Activated CD8-positive, alpha-beta memory T cell treated with anti-CD3 and anti-CD28 coated beads, Interleukin-2, amount 10 ng/mL, durations not matched to agents 7 days and 5 days (primary cell): ENCODE data around the gene PKD1. TPM values are rescaled to one million over a fixed set of nuclear protein-coding genes. Genes with fewer than 3 reads are reported as not detected.
"Not testable (repeated sequence)": the region's sequence is repeated elsewhere in the genome, so short reads cannot be mapped to it uniquely, and the experiment has no call there.

Source experiments
- ATAC-seq: fragments of 150-1000 bp; cut with Tn5 transposase; one replicate; pipeline ENCODE4 v1.10.0; 2021; ENCODE audit warnings: moderate library complexity
- CTCF ChIA-PET: fragments of 350-600 bp; sonication (Branson Sonifier 250); formaldehyde crosslinking; loops from one replicate; lab custom pipeline; 2021; ENCODE audit warnings: antibody characterized with exemption; lab: Charles Lee
- DNase-seq: peaks from one replicate; pipeline ENCODE4 v3.0.0-alpha.2; 2020
- H3K27ac Mint-ChIP-seq: one replicate; pipeline ENCODE4 v1.8.0; 2021; ENCODE audit warnings: mild to moderate bottlenecking, mixed read lengths
- H3K27me3 Mint-ChIP-seq: one replicate; pipeline ENCODE4 v1.8.0; 2021; ENCODE audit warnings: mixed read lengths
- H3K36me3 Mint-ChIP-seq: one replicate; pipeline ENCODE4 v1.8.0; 2021; ENCODE audit warnings: mild to moderate bottlenecking, mixed read lengths
- H3K4me1 Mint-ChIP-seq: one replicate; pipeline ENCODE4 v1.8.0; 2021; ENCODE audit warnings: mixed read lengths
- H3K4me3 Mint-ChIP-seq: one replicate; pipeline ENCODE4 v1.8.0; 2021; ENCODE audit warnings: mild to moderate bottlenecking, moderate library complexity, mixed read lengths
- H3K9me3 Mint-ChIP-seq: one replicate; pipeline ENCODE4 v1.8.0; 2022; ENCODE audit warnings: low read depth, mixed read lengths
- total RNA-seq, 2 experiments: library from RNA; stranded (reverse); gene quantifications; one replicate each; pipeline ENCODE4 v1.2.3, GENCODE V29; 2021

The PKD1 gene
- total RNA-seq, 2 experiments from 2014 or later, result 60.1 to 100 TPM

DNA sequence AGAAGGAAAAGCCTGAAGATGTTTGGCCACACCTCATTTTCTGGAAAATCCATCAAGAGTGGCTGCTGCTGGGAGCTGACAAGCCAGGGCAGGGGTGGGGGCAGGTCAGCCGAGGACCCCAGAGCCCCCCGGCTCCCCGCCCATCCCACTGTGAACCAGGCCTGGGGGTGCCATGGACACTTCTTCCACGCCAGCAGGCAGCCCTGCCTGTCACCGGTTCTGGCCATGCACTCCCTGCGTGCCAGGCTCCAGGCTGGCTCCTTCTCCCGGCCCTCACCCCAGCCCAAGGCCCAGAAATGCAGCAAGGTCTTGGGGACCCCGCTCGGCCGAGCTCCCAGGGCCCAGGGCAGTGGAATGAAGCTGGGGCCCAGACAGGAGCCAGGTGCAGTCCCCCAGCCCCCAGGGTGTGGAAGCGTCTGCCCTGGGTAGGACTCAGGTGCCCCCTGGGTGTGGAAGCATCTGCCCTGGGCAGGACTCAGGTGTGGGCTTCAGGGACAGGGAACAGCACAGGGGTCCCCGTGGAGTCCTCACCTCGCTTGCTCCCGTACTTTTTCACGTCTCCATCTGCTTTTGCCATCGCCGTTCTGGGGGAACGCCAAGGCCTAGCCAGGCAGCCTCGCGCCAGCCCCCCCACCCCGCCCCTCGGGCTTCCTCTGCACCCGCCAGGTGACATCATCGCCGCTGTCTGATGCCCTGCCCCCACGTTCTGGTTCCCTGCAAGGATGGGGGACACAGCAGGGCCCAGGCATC, 12.6 kb downstream of the PKD1 start:
- H3K9me3 Mint-ChIP-seq, ATAC-seq, H3K4me1 Mint-ChIP-seq, H3K4me3 Mint-ChIP-seq, H3K36me3 Mint-ChIP-seq, H3K27me3 Mint-ChIP-seq, DNase-seq, H3K27ac Mint-ChIP-seq, CTCF ChIA-PET: not testable (repeated sequence)

DNA sequence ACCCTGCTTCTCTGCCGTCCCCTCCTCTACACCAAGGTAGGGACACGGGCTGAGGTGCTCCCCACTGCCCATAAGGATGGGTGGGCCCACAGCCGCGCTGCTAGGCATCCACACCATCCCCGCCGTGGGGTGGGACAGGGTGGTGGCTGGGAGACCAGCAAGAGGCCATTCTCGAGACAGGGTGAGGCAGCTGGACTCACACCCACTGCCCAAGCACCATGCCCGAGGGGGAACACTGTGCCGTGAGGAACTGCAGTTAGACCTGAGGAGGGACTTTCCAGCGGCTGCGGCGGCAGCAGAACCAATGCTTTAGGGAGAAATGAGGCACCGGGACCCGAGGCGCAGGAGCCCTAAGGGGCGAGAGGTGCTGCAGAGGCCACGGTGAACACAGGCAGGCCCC, 13.3 kb downstream of the PKD1 start:
- H3K9me3 Mint-ChIP-seq, result no peaks in the 10 kb centered on the region
- no peak overlapping the region for H3K4me3 Mint-ChIP-seq
- no peak for DNase-seq
- H3K27ac Mint-ChIP-seq, result no peak overlapping the region
- CTCF ChIA-PET, result no interaction called here
- H3K27me3 Mint-ChIP-seq, result no peaks in the 10 kb centered on the region
- ATAC-seq, result no peak
- H3K36me3 Mint-ChIP-seq, result no peaks in the 10 kb centered on the region
- peaks cover 2% of the 10 kb centered on the region for H3K4me1 Mint-ChIP-seq

DNA sequence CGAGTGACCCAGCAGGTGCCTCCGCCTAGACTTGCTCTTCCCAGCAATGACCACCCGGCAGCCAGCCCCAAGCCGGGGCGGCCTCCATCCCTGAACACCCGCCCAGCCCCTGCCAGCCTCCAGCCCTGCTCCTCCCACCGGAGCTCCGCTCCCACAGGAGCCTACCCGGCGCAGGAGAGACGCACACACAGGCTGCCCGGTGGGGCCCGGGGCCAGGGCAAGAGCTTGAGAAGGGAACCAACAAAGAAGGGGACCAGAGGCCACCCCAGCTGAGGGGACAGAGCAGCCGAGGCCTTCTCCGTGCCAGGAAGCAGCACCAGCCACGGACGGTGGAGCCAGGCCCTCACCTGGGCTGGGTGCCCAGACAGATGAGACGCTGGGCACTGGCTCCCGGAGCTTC, 13.8 kb downstream of the PKD1 start:
- CTCF ChIA-PET, result interaction anchor here (0.6 to 1.4 kb wide), 3 partner anchors 19 to 24 kb away, joined by 3 to 12 read pairs (median 5); no protein-coding TSS in a partner anchor
- no peak for ATAC-seq
- no peak for DNase-seq
- H3K4me3 Mint-ChIP-seq, result no peak overlapping the region
- no peaks in the 10 kb centered on the region for H3K27me3 Mint-ChIP-seq
- H3K36me3 Mint-ChIP-seq, result no peaks in the 10 kb centered on the region
- H3K9me3 Mint-ChIP-seq, result no peaks in the 10 kb centered on the region
- peaks cover 2% of the 10 kb centered on the region for H3K4me1 Mint-ChIP-seq
- H3K27ac Mint-ChIP-seq, result no peak overlapping the region

DNA sequence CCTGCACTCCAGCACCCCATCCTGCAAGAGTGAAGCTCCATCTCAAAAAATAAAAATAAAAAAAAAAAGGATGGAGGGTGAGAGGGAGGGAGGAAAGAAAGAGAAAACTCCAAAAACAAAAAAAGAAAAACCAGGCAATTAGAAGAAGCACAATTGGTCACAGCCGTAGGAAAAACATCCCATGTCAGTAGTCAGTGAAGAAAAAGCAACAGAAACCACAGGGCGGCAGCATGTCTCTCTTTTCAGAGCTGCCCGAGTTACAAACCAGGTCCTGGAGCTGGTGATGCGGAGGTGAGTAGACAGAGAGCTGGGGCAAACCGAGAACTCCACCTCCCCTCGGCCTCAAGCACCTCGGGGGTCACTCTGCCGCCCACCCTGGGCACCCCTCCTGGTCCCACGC, 14.4 kb downstream of the PKD1 start:
- not testable (repeated sequence) for H3K27ac Mint-ChIP-seq, H3K4me3 Mint-ChIP-seq, H3K27me3 Mint-ChIP-seq, H3K9me3 Mint-ChIP-seq, H3K36me3 Mint-ChIP-seq, DNase-seq, H3K4me1 Mint-ChIP-seq
- CTCF ChIA-PET, result interaction anchor here (0.6 to 1.4 kb wide), 3 partner anchors 19 to 24 kb away, joined by 3 to 12 read pairs (median 5); no protein-coding TSS in a partner anchor
- ATAC-seq, result peak; percentile 43

DNA sequence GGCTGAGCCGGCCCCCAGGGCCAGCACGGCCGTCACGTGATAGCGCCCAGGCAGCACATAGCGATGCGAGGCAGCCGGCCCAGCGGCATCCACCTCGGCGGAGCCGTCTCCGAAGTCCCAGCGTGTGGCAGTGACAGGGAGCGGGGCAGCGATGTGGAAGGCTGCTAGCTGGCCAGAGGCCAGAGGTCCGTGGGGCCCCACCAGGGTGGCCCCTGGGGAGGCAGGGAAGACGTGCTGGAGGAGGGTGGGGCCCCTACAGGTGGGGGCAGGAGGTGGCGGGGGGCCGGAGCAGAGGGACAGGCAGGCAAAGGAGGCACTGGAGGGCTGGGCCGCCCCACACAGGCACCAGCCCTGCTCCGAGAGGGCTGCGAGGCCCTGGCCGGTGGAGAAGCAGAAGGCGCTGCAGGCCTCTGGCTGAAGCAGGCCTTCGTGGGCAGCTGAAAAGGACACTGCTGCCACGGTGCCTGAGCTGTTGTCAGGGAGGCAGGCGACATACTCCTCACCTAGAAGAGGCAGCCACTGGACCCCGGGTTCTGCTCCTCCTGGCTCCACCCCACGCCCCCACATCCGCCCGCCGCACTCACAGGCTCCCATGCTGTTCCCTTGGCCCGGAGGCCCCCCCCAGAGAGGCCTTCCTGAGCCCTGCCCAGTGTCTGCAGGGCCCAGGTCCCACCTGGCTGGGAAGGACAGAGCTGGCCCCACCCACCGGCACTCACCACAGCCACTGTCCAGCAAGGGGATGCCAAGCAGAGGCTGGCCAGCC, 17.6 kb downstream of the PKD1 start:
- H3K27me3 Mint-ChIP-seq, H3K4me3 Mint-ChIP-seq, H3K9me3 Mint-ChIP-seq, H3K4me1 Mint-ChIP-seq, H3K27ac Mint-ChIP-seq, ATAC-seq, DNase-seq, H3K36me3 Mint-ChIP-seq, CTCF ChIA-PET: not testable (repeated sequence)

DNA sequence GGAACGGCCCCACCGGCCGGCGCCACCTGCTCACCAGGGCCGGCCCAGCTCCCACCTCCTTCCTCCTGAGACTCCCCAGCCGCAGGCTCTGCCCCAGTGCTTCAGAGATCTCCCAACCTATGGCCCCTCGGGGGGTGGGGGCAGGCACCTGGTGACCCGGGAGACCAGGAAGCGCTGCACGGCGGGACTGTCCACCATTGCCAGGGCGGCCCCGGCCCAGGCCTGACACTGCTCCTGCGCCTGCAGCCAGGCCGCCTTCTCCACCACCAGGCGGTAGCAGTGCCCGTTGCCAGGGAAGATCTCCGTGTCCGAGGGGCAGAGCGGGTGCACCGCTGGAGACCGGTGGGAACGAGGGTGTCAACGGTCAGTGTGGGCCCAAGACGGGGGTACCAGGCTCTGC, 18.4 kb downstream of the PKD1 start:
- CTCF ChIA-PET, H3K4me1 Mint-ChIP-seq, H3K27me3 Mint-ChIP-seq: not testable (repeated sequence)

DNA sequence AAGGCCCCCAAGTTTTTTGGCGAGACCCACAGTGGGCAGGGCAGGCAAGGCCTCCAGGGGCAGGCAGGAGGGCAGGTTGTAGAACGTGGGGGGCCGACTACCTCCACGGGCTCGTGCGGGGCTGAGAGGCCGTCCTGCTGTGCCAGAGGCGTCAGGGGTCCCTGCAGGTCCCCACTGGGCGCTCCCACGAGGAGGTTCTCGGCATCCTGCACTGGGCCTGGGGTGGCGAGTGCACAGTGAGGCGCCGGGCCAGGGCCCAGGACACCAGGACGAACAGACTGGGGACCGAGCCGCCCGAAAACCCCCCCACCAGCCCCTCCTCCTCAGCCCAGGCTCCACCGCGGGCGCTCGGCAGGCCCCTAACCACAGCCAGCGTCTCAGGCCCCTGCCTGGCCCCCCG, 19.3 kb downstream of the PKD1 start:
- H3K36me3 Mint-ChIP-seq, H3K27ac Mint-ChIP-seq, H3K4me3 Mint-ChIP-seq, ATAC-seq, H3K27me3 Mint-ChIP-seq, H3K4me1 Mint-ChIP-seq, CTCF ChIA-PET, H3K9me3 Mint-ChIP-seq, DNase-seq: not testable (repeated sequence)

More for the DNA sequence above, 18.4 kb downstream of the PKD1 start:
- ATAC-seq, DNase-seq, H3K36me3 Mint-ChIP-seq, H3K4me3 Mint-ChIP-seq, H3K27ac Mint-ChIP-seq, H3K9me3 Mint-ChIP-seq: not testable (repeated sequence)

DNA sequence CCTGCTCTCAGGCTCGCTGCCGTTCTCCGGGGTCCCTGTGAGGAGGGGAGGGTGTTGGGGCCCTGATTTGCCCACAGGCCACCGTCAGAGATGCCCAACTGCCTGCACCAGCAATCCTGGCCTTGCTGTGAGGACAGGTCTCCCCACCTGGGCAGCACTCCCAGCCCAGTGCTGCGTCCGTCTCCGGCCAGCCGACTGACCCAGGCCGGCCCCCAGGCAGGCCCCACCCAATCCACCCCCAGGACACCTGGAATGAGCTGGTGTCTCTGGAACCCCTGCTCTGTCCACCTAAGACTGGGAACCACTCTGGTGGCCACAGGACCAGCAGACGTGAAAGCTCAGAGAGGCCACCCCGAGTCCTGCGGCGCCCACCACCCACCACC, 20.1 kb downstream of the PKD1 start:
- Mint-ChIP-seq H3K4me1 (no peaks in the 10 kb centered on the region), H3K27ac (no peak overlapping the region), H3K9me3 (no peaks in the 10 kb centered on the region), H3K27me3 (no peaks in the 10 kb centered on the region), H3K36me3 (no peaks in the 10 kb centered on the region), H3K4me3 (no peak overlapping the region)
- ATAC-seq (no peak), DNase-seq (no peak)
- CTCF ChIA-PET, result no interaction called here

DNA sequence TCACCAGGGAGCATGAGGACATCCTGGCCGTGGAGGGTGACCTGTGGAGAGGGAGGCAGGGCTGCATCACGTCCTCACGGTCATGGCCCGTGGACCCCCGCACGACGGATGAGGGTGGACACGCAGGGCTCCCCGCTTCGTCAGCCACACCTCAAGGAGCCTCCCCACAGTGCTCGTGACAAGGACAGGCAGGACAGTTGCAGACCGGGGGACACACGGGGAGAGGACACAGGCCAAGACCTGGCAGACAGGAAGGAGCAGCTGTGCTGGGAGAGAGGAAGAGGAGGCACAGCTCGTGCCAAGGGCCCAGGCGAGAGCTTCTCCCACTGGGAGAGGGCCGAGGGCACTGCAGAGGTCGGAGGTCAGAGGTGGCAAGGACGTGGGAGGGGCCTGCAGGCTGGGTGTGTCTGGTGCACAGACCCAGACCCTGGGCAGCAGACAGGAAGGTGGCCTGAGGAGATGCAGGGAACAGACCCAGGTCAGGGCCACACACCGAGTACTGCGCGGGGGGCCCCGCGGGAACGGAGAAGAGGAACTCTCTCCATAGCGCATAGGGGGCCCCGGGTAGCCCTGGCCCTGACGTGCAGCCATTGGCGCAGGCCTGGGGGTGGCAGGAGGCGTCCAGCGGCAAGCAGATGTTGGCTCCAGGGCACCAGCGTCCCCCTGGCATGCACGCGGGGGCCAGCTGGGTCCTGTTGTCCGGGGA, 20.7 kb downstream of the PKD1 start:
- H3K27ac Mint-ChIP-seq, H3K27me3 Mint-ChIP-seq, CTCF ChIA-PET, H3K4me3 Mint-ChIP-seq, H3K4me1 Mint-ChIP-seq, H3K9me3 Mint-ChIP-seq, DNase-seq, ATAC-seq, H3K36me3 Mint-ChIP-seq: not testable (repeated sequence)

DNA sequence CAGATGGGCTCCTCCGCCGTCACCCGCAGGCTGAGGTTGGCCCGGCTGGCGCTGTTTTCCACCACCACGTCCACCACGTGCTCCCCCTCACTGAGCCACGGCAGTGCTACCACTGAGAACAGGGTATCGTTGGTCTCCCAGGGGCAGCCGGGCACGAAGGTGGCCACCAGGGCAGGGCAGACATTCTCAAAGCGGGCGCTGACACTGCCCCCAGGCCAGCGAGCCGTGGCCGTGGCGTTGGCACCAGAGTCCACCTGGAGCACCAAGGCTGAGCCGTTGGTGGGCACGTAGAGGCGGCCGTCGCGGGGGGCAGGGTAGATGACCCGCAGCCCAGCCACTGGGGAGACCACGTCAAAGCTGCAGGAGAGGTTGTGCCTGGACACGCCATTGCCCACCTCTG, 21.5 kb downstream of the PKD1 start:
- H3K27ac Mint-ChIP-seq, H3K27me3 Mint-ChIP-seq, H3K9me3 Mint-ChIP-seq, ATAC-seq, H3K4me1 Mint-ChIP-seq, DNase-seq, H3K4me3 Mint-ChIP-seq, H3K36me3 Mint-ChIP-seq, CTCF ChIA-PET: not testable (repeated sequence)

DNA sequence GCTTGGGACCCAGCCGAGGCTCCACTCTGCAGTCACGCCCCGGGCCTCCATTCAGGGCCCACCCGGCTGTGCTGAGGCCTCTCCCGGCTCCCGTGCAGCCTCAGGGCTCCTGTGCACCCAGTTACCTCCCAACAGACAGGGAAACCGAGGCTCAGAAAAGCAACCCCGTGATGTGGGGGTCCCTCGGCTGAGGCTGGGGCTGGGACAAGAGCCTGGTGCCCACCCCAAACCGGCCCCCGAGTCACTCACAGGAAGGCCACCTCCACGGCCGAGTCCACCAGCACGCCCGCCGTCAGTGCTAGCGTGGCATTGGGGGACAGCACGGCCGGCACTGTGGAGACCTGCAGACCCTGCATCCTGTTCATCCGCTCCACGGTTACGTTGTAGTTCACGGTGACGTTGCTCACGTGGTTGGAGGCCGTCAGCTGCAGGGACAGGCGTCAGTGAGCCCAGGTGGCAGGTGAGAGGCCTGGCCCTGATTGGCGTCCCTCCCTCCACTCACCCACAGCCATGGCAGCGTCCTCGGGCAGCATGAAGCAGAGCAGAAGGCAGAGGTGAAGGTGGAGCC, 23.1 kb downstream of the PKD1 start:
- H3K36me3 Mint-ChIP-seq, H3K9me3 Mint-ChIP-seq, CTCF ChIA-PET, H3K4me1 Mint-ChIP-seq, ATAC-seq, H3K27me3 Mint-ChIP-seq, DNase-seq, H3K27ac Mint-ChIP-seq, H3K4me3 Mint-ChIP-seq: not testable (repeated sequence)

DNA sequence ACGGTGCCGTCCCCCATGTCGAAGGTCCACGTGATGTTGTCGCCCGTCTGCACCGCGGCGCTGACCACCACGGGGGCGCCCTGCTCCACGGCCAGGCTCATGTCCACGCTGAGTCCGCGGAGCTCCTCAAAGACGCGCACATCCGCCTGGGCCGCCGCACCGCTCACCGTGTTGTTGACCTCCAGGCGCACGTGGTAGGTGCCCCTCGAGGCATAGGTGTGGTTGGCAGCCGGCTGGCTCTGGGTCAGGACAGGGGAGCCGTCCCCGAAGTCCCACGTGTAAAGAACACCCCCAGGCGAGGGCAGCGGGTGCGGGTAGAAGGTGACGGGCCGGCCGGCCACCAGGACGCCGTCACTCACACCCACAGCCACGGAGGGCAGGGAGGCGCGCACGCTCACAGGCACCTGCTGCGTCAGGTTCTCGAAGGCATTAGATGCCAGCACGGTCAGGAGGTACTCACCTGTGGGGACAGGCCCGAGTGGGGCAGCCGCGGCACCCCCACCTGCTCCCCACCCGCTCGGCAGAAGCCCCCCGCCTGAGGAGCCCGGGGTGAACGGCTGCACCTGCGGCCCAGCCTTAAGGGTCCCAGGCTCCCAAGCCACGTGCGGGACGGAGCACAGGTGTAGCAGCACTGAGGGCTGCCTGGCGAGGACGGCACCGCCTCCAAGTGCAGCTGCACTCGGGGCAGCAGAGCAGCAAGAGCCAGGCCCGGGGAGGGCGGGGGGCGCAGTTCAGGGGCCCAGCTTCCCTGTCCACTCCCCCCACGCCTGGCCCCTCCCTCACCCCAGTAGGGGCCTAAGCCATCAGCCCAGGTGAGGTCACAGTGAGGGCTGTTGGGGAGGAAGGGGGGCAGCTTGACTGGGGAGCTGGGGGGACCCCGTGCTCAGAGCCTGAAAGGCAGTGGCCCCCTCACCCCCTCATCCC, 24.0 kb downstream of the PKD1 start:
- H3K27ac Mint-ChIP-seq, ATAC-seq, H3K4me1 Mint-ChIP-seq, DNase-seq, H3K9me3 Mint-ChIP-seq, H3K4me3 Mint-ChIP-seq, CTCF ChIA-PET, H3K27me3 Mint-ChIP-seq, H3K36me3 Mint-ChIP-seq: not testable (repeated sequence)

DNA sequence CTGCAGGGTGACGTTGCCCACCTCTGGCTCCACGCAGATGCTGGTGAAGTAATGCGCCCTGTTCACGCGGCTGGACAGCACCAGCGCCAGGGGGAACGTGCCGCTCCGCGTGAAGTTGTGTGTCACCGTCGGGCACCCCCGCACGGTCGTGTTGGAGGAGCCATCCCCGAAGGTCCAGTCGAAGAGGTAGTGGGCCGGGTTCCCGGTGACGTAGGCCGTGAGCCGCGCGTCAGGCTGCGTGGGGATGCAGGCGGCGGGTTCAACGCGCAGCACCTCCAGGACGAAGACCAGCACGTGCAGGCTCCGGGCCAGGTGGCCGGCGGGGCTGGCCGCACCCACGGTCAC, 24.7 kb downstream of the PKD1 start:
- H3K4me3 Mint-ChIP-seq, result not testable (repeated sequence)

More for the DNA sequence above, 24.7 kb downstream of the PKD1 start:
- CTCF ChIA-PET, H3K36me3 Mint-ChIP-seq, H3K27me3 Mint-ChIP-seq, H3K4me1 Mint-ChIP-seq, DNase-seq, ATAC-seq, H3K9me3 Mint-ChIP-seq, H3K27ac Mint-ChIP-seq: not testable (repeated sequence)
